Neuronal stem cell (in vitro differentiated cells): ENCODE results near the gene IL2RG.

Experiments
- DNase-seq: peaks from one replicate; pipeline ENCODE4 v3.0.0-alpha.2; 2013; ENCODE audit warnings: low spot score
- H2AFZ ChIP-seq: one replicate; pipeline ENCODE4 v1.6.1; 2013; ENCODE audit warnings: mild to moderate bottlenecking, low read length, inconsistent platforms
- H2AK5ac ChIP-seq: 2 replicates; pipeline ENCODE4 v1.6.1; 2013; ENCODE audit warnings: low read depth, mild to moderate bottlenecking, inconsistent platforms, low read length, moderate library complexity, mixed read lengths
- H2BK120ac ChIP-seq: 2 replicates; pipeline ENCODE4 v1.6.1; 2013; ENCODE audit warnings: low read depth, mild to moderate bottlenecking, inconsistent platforms, low read length, moderate library complexity, mixed read lengths
- H2BK12ac ChIP-seq: one replicate; pipeline ENCODE4 v1.6.1; 2013; ENCODE audit warnings: low read length, inconsistent platforms
- H2BK15ac ChIP-seq: 2 replicates; pipeline ENCODE4 v1.6.1; 2013; ENCODE audit warnings: mild to moderate bottlenecking, low read length, inconsistent platforms, mixed read lengths
- H2BK5ac ChIP-seq: one replicate; pipeline ENCODE4 v1.6.1; 2013; ENCODE audit warnings: inconsistent platforms, mild to moderate bottlenecking, low read length, moderate library complexity
- H3K14ac ChIP-seq: one replicate; pipeline ENCODE4 v1.6.1; 2013; ENCODE audit warnings: low read length, inconsistent platforms
- H3K18ac ChIP-seq: 2 replicates; pipeline ENCODE4 v1.6.1; 2013; ENCODE audit warnings: low read length, inconsistent platforms
- H3K23ac ChIP-seq: 2 replicates; pipeline ENCODE4 v1.6.1; 2013; ENCODE audit warnings: low read depth, mild to moderate bottlenecking, mixed read lengths, low read length, inconsistent platforms; ENCODE audit not compliant: poor library complexity
- H3K27ac ChIP-seq: replicated peaks from 3 replicates; pipeline ENCODE4 v1.5.1; 2013; ENCODE audit warnings: low read length, inconsistent platforms
- H3K27me3 ChIP-seq, 3 experiments: 2 replicates each; pipeline ENCODE4 v1.6.1; 2013; ENCODE audit warnings: low read length in 3 of 3, mild to moderate bottlenecking in 2 of 3, inconsistent platforms in 1 of 3, low read depth in 1 of 3, mixed read lengths in 1 of 3, moderate library complexity in 1 of 3; ENCODE audit not compliant: control insufficient read depth in 3 of 3, insufficient read depth in 3 of 3
- H3K36me3 ChIP-seq, 2 donors: replicated peaks in 1 of 2; 2 replicates each; pipeline ENCODE4 v1.6.1; 2013; ENCODE audit warnings: low read length in 2 of 2; ENCODE audit not compliant: control insufficient read depth in 2 of 2, insufficient read depth in 2 of 2
- H3K4ac ChIP-seq: 2 replicates; pipeline ENCODE4 v1.6.1; 2013; ENCODE audit warnings: inconsistent platforms, mild to moderate bottlenecking, low read length, moderate library complexity
- H3K4me1 ChIP-seq, 2 donors: 1 replicate in 1 of 2; 2 replicates in 1 of 2; pipeline ENCODE4 v1.6.1; 2013; ENCODE audit warnings: low read length in 2 of 2, low read depth in 1 of 2; ENCODE audit not compliant: control insufficient read depth in 2 of 2, insufficient read depth in 1 of 2
- H3K4me2 ChIP-seq: one replicate; pipeline ENCODE4 v1.6.1; 2013; ENCODE audit warnings: mild to moderate bottlenecking, low read length, inconsistent platforms; ENCODE audit not compliant: insufficient read depth, poor library complexity, severe bottlenecking
- H3K4me3 ChIP-seq, 2 donors: 2 replicates each; pipeline ENCODE4 v1.5.1; 2013; ENCODE audit warnings: low read length in 2 of 2, mild to moderate bottlenecking in 2 of 2, inconsistent platforms in 1 of 2, moderate library complexity in 1 of 2
- H3K79me1 ChIP-seq: one replicate; pipeline ENCODE4 v1.6.1; 2013; ENCODE audit warnings: low read depth, mild to moderate bottlenecking, inconsistent platforms, low read length, moderate library complexity
- H3K9ac ChIP-seq: one replicate; pipeline ENCODE4 v1.6.1; 2013; ENCODE audit warnings: mild to moderate bottlenecking, low read depth, low read length, inconsistent platforms; ENCODE audit not compliant: poor library complexity
- H3K9me3 ChIP-seq, 2 donors: replicated peaks in 1 of 2; 2 replicates each; pipeline versions ENCODE3 to v1.6.1; 2013; ENCODE audit warnings: low read length in 2 of 2, mild to moderate bottlenecking in 2 of 2, inconsistent platforms in 1 of 2, low read depth in 1 of 2, mixed read lengths in 1 of 2, moderate library complexity in 1 of 2; ENCODE audit not compliant: control insufficient read depth in 2 of 2, insufficient read depth in 1 of 2
- H4K8ac ChIP-seq: one replicate; pipeline ENCODE4 v1.6.1; 2013; ENCODE audit warnings: low read depth, mild to moderate bottlenecking, inconsistent platforms, low read length, moderate library complexity
- H4K91ac ChIP-seq: one replicate; pipeline ENCODE4 v1.6.1; 2013; ENCODE audit warnings: low read length, low read depth, mild to moderate bottlenecking, inconsistent platforms; ENCODE audit not compliant: poor library complexity
- WGBS, 2 donors: extraction: QIAGEN DNeasy Blood & Tissue Kit; methylation state at CpG; one replicate each; pipeline ENCODE4 v1.1.7; 2013; ENCODE audit warnings: missing lambda C conversion rate in 2 of 2, mixed read lengths in 1 of 2; ENCODE audit not compliant: insufficient read length in 2 of 2, insufficient replicate concordance in 1 of 2; ENCODE audit errors: extremely low coverage in 2 of 2; 5-methylcytosine and 5-hydroxymethylcytosine counted together

IL2RG gene

GRCh38 chrX:71082822-71083221 is 28.6 kb downstream of the IL2RG start:
- Histone ChIP-seq H3K14ac (no peak overlapping the region), H3K79me1 (no peaks in the 10 kb centered on the region), H2AK5ac (no peak overlapping the region), H3K18ac (no peak overlapping the region), H3K4me2 (no peak overlapping the region), H2BK12ac (no peak overlapping the region), H2BK5ac (no peak overlapping the region), H3K4ac (no peak overlapping the region), H3K4me3 (no peak overlapping the region), H4K91ac (no peak overlapping the region), H3K27ac (no peak overlapping the region), H2AFZ (no peak overlapping the region), H3K9ac (no peak overlapping the region), H2BK15ac (no peak overlapping the region), H3K27me3 (peaks cover 0 to 15% (median 0%) of the 10 kb centered on the region in 3 experiments), H3K23ac (no peak overlapping the region), H3K9me3 (no peaks in the 10 kb centered on the region), H2BK120ac (no peak overlapping the region), H3K36me3 (no peaks in the 10 kb centered on the region), H3K4me1 (no peaks in the 10 kb centered on the region), H4K8ac (no peak overlapping the region)
- WGBS, 2 donors = no CpG with 5 or more reads among the region's 4 CpGs
- no peak for DNase-seq

- WGBS, 2 donors = no CpG with 5 or more reads among the region's 5 CpGs
- H3K27me3 ChIP-seq = peaks cover 0 to 15% (median 0%) of the 10 kb centered on the region in 3 experiments
- no peak overlapping the region for H2AFZ ChIP-seq
These were observed 29.2 kb downstream of the IL2RG start for GRCh38 chrX:71082124-71082647.

GRCh38 chrX:71081330-71082123 is 29.9 kb downstream of the IL2RG start:
- H3K14ac ChIP-seq = no peak overlapping the region
- no peak overlapping the region for H3K4me2 ChIP-seq
- H3K27me3 ChIP-seq = peaks cover 0 to 15% (median 0%) of the 10 kb centered on the region in 3 experiments
- no peak overlapping the region for H4K8ac ChIP-seq
- no peak overlapping the region for H2AFZ ChIP-seq
- H3K36me3 ChIP-seq = no peaks in the 10 kb centered on the region
- H2BK120ac ChIP-seq = no peak overlapping the region
- H2BK12ac ChIP-seq = no peak overlapping the region
- H3K4ac ChIP-seq = no peak overlapping the region
- no CpG with 5 or more reads among the region's 3 CpGs for WGBS, 2 donors
- no peaks in the 10 kb centered on the region for H3K9me3 ChIP-seq
- DNase-seq = no peak
- H3K4me3 ChIP-seq = no peak overlapping the region
- no peak overlapping the region for H3K23ac ChIP-seq
- no peak overlapping the region for H3K9ac ChIP-seq
- no peak overlapping the region for H2BK15ac ChIP-seq
- H3K27ac ChIP-seq = no peak overlapping the region
- no peak overlapping the region for H2BK5ac ChIP-seq
- no peaks in the 10 kb centered on the region for H3K4me1 ChIP-seq
- no peaks in the 10 kb centered on the region for H3K79me1 ChIP-seq
- no peak overlapping the region for H4K91ac ChIP-seq
- H3K18ac ChIP-seq = no peak overlapping the region
- no peak overlapping the region for H2AK5ac ChIP-seq

More at GRCh38 chrX:71082124-71082647, 29.2 kb downstream of the IL2RG start:
- Histone ChIP-seq H4K8ac (no peak overlapping the region), H2BK5ac (no peak overlapping the region), H3K27ac (no peak overlapping the region), H2BK12ac (no peak overlapping the region), H3K4me2 (no peak overlapping the region), H3K4ac (no peak overlapping the region), H3K4me1 (no peaks in the 10 kb centered on the region), H3K9me3 (no peaks in the 10 kb centered on the region), H3K9ac (no peak overlapping the region), H2BK15ac (no peak overlapping the region), H3K23ac (no peak overlapping the region), H3K79me1 (no peaks in the 10 kb centered on the region), H4K91ac (no peak overlapping the region), H3K14ac (no peak overlapping the region), H2AK5ac (no peak overlapping the region), H3K36me3 (no peaks in the 10 kb centered on the region), H3K4me3 (no peak overlapping the region), H2BK120ac (no peak overlapping the region), H3K18ac (no peak overlapping the region)
- no peak for DNase-seq

- no CpG with 5 or more reads among the region's 5 CpGs for WGBS, 2 donors
- DNase-seq = no peak
These were observed 40.8 kb downstream of the IL2RG start for GRCh38 chrX:71070531-71070930.

More at GRCh38 chrX:71070531-71070930, 40.8 kb downstream of the IL2RG start:
- Histone ChIP-seq H3K27ac (no peak overlapping the region), H3K4me2 (no peak overlapping the region), H3K9me3 (no peaks in the 10 kb centered on the region), H2BK15ac (no peak overlapping the region), H2BK120ac (no peak overlapping the region), H3K23ac (no peak overlapping the region), H2BK5ac (no peak overlapping the region), H2AFZ (no peak overlapping the region), H3K18ac (no peak overlapping the region), H2AK5ac (no peak overlapping the region), H3K4me1 (no peaks in the 10 kb centered on the region), H3K4ac (no peak overlapping the region), H3K14ac (no peak overlapping the region), H3K9ac (no peak overlapping the region), H4K8ac (no peak overlapping the region), H2BK12ac (no peak overlapping the region), H3K36me3 (no peaks in the 10 kb centered on the region), H3K79me1 (no peaks in the 10 kb centered on the region), H3K27me3 (peaks cover 0 to 2% (median 0%) of the 10 kb centered on the region in 3 experiments), H3K4me3 (no peak overlapping the region), H4K91ac (no peak overlapping the region)
